OCI-M2 (cell line): ENCODE results near the gene ME3.

Source experiments
- DNase-seq: peaks from one replicate; lab custom pipeline; 2025; ENCODE audit not compliant: unreplicated experiment; lab: John Stamatoyannopoulos, UW

Gene ME3

DNA sequence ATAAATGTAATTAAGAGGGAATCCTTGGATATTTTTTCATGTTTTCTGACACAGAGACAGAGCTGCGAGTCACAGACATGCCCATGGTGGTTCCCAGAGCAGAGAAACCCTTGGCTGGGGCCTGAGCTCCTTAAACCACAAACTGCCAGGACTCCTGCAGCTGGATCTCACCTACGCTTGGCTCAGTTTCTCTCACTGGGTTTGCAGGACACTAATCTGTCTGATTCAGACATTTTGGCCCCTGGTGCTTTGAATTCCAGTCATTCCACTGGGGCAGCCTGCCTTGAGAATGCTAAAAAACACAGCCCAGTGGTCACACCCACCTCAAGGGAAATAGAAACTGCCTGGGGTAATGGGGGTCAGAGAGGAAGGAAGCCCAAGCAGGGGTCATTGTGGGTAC lies 175.1 kb downstream of the ME3 start:
- no peak for DNase-seq

DNA sequence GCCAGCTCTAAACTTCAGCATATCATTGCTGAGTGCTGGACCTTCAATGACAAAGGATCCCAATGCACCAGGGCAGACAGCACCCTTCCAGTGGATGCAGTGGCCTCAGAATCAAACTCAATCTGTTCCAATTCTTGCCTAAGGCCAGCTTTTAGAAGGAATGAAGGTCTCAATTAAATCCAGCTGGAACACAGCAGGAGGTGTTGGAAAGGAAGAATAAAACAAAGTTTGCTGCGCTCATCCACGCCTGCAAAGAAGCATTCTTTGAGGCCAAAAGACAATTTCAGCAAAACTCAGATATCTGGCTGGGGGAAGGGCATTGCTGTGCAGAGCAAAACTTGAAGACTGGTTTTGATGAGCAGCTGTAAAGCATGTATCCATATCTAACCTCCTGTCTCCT lies 177.1 kb downstream of the ME3 start:
- DNase-seq, result no peak

DNA sequence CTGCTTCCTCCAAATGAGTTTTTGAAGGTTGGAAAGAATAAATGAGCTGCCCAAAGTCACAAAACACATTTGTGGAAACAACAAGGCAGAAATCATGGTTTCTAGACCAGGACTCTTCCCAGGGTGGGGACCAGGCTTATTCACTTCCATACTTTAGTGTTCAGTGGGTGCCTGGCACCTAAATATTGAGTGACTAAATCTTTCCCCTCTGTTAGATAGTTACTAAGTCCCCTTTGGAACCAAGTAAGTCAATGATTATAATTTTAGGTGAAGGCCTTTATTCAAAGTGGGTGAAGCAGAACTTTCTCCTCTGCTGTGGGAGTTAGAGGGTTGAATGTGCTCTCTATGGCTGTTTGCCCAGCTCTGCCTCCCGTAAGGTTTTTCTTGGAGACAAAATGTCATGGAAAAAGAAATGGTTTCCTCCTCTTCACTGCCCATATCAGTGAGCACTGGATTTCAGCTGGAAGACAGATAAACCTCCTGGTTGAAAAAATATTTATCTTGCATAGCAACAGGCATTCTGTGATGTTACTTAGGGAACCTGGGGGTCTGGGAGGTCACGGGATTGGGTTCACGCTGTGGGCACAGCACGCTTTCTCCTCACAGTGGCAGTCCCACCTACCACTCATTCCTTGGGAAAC lies 179.9 kb downstream of the ME3 start:
- DNase-seq, result no peak

DNA sequence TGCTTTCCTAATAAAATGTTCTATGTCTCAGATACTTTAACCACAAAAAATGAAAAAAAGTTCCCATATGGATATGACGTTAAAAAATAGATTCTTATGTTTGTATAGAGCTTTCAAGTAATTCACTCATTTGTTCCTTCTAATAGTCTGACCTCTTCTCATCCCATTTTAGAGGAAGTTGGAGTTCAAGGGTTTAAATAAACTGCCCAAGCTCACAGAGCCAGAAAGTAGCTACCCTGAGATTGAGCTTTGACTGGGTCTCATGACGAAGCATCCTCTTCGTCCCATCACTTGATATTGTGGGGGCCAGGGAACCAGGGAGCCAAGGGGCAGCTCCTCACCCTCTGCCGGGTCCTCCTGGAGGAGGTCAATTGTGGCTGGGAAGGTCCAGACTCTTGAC lies 181.4 kb downstream of the ME3 start:
- no peak for DNase-seq

DNA sequence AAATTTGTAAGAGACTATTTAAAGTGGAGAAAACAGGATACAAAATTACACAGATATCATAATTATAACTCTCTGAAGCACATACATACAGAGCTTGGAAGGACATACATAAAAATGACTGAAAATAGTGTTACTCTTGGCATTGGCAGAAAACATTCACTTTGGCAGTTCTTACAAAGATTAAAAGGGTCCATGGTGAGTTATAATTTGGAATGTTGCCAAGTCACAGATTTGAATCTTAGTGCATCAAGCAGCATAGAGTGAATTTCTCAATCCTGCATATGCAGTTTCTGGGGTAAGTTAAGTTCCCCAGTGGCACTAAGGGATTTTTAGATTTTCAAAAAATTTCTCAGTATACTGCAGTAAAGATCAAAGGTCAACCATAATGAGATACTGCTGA lies 181.8 kb downstream of the ME3 start:
- no peak for DNase-seq

DNA sequence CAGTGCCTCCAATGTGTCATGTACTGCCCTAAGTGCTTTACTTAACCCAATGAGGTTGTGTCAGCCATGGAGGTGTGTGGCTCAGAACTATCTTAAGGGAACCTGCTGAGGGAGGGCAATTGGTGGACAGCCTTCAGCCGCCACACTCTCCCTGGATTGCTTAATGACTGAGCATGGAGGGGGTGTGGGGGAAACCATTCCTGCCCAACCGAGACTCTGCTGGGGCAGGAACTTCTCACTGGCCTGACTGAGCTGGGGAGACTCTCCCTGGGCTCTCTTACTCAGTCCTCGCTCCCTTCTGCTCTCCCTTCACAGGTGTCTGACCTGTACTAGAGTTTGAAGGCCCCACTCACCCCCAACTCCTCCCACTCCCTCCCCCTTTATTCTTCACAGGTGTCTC lies 183.0 kb downstream of the ME3 start:
- no peak for DNase-seq

DNA sequence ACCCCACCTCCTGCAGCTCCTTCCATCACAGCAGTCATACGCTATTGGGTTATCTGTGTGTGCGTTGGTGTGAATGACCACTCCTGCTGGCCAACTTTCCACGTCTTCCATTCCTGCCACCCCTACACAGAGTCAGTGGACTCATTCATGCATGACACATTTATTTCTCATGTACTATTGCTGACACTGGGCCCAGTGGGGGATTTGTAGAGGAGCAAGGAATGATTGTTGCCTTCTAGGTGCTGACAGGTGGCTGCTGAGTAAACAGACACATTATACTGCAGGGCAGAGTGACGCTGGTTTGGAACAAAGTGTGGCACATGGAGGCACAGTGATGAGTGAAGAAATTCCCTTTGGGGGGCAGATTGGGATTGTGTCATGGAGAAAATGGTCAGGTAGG lies 183.9 kb downstream of the ME3 start:
- no peak for DNase-seq

DNA sequence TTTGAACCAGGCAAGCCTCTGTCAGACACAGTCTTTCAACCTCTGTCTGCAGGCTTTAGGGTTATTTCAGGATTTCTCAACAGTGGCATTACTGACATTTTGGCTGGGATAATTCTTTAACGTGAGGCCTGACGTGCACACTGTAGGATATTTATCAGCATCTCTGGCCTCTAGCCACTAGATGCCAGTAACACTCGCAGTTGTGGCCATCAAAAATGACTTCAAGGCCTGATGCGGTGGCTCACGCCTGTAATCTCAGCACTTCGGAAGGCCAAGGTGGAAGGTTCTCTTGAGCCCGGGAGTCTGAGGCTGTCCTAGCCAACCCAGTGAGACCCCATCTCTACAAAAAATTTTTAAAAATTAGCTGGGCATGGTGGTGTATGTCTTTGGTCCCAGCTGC lies 184.7 kb downstream of the ME3 start:
- DNase-seq, result no peak

DNA sequence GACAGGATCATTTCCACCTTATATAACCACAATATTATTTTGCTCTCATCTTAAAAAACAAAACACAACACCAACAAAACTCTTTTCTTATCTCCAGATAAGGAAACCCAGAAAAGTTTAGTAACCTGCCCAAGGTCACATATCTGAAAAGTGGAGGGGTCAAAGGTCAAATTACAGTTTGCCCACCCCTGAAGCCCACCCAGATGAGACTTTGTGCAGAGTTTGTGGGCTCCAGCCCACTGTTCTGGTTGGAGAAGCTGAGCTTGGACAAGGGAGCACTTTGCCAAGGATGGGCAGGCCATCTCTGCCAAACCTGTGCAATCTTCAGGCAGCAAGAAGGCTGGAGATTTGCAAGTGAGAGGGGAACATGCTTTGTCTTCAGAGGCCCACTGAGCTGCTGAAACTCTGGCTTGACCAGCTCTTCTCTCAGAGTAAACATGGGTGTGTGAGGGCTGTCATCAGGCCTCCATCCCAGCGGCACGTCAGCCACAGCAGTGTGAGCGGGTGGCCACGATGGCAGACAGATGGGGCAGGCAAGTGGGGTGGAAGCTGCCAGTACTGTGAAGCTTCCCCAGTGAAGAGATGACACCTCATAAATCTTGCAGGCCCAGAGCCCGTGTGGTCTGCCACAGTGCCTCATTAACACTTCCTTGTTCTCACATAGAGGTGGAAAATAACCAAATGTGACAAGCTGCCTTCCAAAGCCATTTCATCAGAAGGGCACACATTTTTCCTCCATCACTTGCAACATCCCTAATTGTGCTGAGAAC lies 186.0 kb downstream of the ME3 start:
- no peak for DNase-seq

DNA sequence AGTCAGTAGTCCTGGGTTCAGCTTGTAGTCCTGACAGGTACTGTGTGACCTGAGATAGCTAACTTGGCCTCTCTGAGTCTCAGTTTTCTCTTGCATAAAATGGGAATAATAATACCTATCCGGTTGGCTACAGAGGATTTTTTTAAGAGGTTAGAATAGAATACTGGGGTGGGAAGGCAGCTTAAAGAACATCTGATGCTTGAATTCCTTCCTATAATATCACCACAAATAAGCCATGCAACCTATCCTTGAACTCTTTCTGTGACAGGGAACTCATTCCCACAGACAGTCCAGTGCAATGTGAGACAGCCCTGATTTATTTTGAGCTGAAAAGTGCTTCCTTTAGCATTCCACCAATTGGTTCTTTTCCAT lies 187.6 kb downstream of the ME3 start:
- DNase-seq, result no peak

DNA sequence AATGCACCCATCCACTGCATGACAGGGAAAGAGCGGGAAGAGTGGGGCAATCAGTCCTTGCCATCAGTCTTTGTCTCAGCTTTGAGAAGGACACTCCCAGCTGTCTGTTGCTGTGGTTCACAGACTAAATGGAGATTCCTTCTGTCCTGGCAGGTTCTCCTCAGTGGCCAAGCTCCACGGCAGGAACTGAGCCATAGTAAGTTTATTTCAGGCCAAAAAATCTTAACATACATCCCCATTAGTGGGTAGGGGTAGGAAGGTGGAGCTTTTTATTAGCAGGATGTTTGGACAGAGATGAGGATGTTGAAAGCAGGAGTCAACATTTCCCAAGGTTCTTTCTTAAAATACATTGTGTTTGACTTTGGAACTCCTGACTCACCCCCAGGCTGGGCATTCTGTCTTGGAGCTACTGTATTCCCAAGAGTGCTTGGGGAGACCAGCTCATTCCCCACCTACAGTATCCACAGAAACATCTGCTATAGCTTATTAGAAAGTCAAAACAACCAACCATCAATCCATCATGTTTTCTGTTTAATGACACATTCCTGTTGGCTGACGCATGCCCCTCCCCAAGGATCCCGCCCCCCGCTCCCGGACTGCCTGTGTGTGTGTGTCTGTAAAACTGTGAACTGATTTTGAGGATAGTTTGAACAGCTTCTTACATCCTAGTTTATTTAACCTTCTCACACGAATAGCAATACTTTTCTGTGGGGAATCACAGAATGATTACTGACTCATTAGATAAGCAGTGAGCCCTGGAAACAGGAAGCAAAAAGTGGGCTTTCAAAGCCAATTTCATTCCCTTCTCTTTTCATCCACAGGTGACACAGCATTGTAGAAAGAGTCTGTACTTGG lies 188.2 kb downstream of the ME3 start:
- DNase-seq, result no peak

DNA sequence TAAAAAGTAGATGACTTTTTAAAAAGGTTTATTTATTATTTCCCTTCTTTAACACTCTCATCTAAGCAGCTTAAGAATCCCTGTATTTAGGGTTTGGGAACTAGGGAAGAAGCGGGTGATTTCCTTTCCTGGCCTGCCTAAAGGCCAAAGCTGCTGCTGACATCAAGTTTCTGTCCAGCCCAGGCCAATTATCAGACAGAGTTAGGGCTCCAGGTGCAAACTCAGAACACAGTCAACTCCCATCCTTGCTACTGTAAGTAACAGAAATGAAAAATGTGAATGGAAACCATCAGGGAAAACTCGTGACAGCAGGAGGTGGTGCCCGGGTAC lies 188.8 kb downstream of the ME3 start:
- no peak for DNase-seq

DNA sequence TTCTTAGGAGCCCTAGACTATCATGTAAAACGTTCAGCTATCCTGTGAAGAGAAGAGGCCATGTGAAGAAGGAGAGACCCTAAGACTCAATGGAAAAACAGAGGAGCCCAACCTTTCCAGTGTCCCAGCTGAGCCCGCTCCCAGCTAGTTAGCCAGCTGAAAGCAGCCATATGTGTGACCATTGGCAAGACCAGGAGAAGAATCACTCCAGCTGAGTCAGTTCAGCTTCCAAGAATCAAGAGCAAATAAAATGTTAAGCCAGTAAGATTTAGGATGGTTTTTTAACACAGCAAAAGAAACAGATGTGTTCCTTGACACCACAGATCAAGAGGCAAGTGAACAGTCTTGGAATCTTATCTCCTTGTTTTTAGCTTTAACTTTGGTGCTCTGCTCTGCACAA lies 189.7 kb downstream of the ME3 start:
- DNase-seq, result no peak

DNA sequence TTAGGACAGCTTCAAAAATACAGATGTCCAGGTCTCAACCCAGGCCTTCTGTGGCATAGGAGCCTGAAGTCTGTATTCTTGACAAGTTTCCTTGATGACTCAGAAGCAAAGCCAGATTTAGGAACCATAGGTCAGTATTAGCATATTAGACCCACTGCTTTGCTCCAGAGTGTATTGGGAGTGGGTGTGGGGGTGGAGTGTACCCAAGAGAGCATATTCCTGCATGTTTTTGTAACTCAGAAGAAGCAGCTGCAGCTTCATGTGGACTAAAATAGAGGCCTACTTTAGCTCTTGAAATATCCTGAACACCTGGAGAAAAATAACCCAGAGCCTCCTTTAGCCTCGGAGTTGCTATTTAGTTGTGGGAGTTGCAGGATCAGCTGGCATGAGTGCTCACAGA lies 191.0 kb downstream of the ME3 start:
- no peak for DNase-seq

DNA sequence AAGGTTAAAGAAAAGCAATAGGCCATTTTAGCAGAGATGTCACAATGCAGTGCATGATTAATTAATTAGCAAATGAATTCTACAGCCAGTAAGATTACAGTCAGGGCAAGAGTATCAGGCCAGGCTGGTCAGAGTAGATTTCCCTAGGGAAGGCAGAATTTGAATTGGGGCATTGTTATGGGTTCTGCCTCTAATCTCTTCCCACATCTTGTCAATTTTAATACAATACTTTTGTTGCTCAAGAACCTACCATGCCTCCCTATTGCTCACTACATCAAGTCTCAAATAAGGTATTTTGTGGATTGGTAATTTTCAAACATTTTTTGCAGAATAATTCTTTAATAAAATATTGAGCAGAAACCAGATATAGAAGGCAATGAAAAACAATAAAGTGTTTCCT lies 194.1 kb downstream of the ME3 start:
- no peak for DNase-seq

DNA sequence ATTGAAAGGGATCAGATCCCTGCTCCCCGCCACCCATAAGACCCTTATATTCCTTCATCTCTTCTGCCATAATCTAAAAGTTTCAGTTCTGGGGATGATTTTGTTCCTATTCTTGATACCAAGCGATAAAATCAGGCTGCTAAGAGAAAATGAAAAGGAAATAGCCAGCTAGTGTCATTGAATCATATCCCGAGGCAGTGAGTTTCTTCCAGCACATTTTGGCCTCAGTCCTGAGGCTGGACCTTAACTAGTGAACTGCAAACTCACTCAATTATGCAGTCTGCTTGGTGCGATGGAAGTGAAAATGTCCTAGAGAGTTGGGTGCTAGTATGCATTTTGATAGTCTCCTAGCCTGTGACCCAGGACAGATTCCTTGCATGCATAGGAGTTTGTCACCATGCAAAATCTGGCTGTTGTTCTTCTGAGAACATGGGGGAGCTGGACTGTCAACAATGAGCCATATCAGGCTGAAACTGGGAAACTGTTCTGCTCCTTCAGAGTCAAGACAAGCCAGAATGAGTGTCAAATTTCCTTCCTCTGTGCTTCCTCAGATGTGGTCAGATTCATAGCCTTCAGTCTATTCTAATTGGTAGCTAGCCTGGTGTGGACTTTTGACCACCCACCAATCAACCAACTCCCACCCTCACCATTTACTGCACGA lies 194.8 kb downstream of the ME3 start:
- no peak for DNase-seq

DNA sequence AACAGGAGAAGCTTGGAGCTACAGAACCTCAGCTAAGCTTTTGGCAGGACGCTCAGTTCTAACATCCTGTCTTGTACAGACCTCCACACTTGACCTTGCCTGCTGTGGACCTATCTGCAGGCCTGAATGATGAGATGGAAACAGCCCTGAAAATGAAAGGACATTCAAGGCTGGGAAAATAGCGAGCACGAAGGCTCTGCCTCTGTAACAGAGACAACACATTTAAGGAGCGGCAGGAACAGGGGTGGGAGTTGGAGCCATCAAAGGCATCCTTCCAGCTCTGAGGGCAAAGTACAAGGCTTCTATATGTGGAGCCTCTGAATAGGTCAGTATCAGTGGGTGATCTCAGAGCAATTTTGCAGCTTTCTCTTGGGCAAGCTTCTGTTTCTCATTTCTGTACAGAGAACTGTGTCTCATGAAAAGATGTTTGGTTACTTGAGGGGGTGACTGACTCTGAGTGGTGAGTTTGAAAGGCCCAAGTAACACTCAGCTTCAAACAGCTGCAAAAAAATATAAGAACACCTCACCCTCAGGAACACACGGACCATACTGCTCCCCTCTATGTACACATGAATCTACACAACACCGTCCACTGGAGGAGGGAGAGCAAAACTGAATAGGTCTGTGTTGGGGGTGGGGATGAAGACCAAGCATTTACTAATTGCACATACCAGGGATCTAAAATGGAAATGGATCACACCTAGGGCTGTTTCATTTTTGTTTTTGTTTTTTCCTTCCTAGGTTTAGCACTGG lies 196.1 kb downstream of the ME3 start:
- DNase-seq, result no peak

DNA sequence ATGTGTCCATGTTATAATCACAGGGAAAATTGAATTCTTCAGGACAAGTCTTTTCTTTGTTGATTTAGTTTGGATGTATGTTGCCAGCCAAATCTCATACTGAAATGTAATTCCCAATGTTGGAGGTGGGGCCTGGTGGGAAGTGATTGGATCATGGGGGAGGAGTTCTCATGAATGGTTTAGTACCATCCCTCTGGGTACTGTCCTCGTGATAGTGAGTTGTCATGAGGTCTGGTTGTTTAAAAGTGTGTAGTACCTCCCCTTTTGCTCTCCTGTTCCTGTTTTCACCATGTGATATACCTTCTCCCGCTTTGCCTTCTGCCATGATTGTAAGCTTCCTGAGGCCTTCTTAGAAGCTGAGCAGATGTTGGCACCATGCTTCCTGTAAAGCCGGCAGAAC lies 197.4 kb downstream of the ME3 start:
- DNase-seq, result no peak

DNA sequence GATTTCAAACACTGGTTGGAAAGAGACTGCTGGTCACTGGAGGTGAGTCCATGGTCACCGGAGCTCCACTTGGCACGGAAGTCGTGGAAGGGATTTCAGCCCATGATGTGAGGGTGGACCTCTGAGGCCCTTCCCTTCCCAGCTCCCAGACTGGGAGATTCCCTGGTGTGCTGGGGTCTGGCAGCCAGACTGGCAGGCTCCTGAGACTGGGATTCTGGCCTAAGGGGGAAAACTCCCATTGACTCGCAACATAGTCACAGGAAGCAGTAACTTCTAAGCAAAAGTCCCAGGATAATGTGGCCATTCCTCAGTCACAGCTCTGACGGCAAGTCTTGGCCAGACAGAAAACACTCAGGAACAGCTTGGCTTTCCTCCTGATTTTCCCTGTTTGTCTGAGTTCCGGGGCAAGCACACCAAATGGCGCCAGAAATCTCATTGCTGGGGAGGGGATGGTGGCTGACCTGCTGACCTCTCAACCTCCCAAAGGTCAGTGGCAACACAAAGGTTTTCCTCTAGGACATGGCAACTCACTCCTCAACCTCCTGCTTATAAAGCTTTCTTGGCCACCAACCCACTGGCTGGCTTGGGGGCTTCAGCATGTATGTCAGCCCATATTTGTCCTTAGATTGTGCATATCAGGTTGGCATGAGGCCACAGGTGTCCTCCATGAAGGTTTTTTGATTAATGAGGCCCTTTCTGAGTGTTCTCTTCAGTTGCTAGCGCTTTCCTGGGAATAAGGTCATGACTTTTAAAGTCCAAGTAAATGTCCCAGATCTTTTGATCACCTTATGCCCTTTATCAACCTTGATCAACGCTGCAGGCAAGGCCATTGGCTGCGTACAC lies 198.2 kb downstream of the ME3 start:
- DNase-seq, result no peak
